ENCODE data around the gene GNAZ. TPM values are rescaled to one million over a fixed set of nuclear protein-coding genes. Genes with fewer than 3 reads are reported as not detected.

The GNAZ gene
- total and polyA plus RNA-seq, 9 donors = 3.0 to 4.8 (median 3.7) TPM

Other genes with a start within 250 kb of the GNAZ start
- gene IGLL5, start 182.7 kb upstream of the GNAZ start, total RNA-seq = 0.13 TPM
- gene IGLL5, start 182.7 kb upstream of the GNAZ start, polyA plus RNA-seq (ENCODE audit: insufficient read depth in 1 of 8, insufficient read length in 8 of 8, low replicate concordance in 1 of 8) = under 1 TPM in 4 of 8 donors, not detected in 4; 0.27 to 0.57 (median 0.35) TPM
- 0.13 TPM for gene RSPH14, start 71.5 kb downstream of the GNAZ start, total RNA-seq
- gene RSPH14, start 71.5 kb downstream of the GNAZ start, polyA plus RNA-seq (ENCODE audit: insufficient read depth in 1 of 8, insufficient read length in 8 of 8, low replicate concordance in 1 of 8) = 1 to 10 TPM in 3 of 8 donors, under 1 TPM in 5; 0.13 to 3.0 (median 0.84) TPM
- 1.0 TPM for gene RAB36, start 75.0 kb downstream of the GNAZ start, total RNA-seq
- 1 to 10 TPM; 1.2 to 2.7 (median 1.6) TPM for gene RAB36, start 75.0 kb downstream of the GNAZ start, polyA plus RNA-seq (ENCODE audit: insufficient read depth in 1 of 8, insufficient read length in 8 of 8, low replicate concordance in 1 of 8)
- 12.7 TPM for gene BCR, start 110.0 kb downstream of the GNAZ start, total RNA-seq
- gene BCR, start 110.0 kb downstream of the GNAZ start, polyA plus RNA-seq (ENCODE audit: insufficient read depth in 1 of 8, insufficient read length in 8 of 8, low replicate concordance in 1 of 8) = 10 to 100 TPM; 14.6 to 27.0 (median 18.9) TPM